GM21529 (cell line): ENCODE measurements around the gene TUB.

Experiments
- ATAC-seq: cut with Tn5 transposase; IDR thresholded peaks from one replicate; pipeline ENCODE4 v1.9.1; 2021; ENCODE audit not compliant: unreplicated experiment

The TUB gene

DNA sequence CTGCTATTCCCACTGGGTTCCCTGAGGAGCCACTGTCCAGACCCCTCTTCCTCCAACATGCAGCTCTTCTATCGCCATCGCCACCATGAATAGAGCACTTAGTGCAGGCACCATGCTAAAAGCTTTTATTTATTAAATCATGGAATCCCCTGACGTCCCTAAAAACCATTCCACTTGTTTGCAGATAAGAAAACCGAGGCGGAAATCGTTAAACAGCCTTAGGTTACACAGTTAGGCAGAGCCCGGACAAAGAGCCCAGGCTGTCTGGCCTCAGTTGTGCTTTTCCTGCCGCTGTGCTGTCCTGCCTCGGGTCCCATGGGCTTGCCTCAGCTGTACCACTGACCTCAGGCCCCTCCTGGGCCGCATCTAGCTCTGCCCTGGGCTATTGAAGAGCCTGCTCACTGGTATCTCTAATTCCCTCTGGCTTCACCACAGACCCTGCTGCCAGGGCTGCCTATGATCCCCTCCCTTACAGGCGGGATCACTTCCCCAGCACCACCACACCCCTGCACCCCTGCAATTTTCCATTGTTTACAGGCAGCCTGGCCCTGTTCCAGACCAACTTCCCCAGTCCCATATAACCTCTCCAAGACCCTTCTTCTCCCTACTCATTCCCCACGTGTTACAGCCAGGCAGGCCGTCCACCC, 13.0 kb upstream of the TUB start:
- ATAC-seq, result no peak

GRCh38 chr11:8068605-8069221, 12.3 kb upstream of the TUB start:
- no peak for ATAC-seq

GRCh38 chr11:8069771-8070170, 11.2 kb upstream of the TUB start:
- ATAC-seq, result no peak

DNA sequence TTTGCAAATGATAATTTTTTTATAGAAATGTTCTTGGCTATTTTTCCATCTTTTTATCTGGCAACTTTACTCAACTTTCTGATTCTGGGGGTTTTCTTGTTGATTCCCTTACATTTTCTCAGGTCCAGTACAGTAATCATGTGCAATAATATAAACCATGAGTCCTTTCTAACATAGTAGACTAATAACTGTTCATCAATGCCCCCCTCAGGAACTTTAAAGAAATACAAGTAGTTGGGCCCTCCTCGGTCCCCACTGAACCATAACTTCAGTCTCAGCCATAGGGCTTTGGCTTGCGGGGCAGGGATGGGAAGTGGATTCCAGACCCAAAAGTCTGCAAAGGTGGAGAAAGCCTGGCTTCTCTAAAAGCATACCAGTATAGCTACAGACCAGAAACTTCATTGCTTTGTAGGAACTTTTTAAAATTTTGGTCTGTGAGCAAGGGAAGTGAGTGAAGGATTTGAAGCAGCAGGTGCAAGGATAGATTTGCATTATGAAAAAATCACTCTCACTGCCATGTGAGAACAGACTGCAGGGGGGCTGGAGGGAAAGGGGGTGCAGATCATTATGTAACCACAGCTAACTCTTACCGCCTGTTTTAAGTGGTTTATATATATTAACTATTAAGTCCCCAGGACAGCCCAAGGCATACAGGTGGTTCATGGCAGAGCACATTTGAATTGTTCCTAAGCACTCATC, 10.4 kb upstream of the TUB start:
- no peak for ATAC-seq

GRCh38 chr11:8071616-8072581, 9.1 kb upstream of the TUB start:
- ATAC-seq, result no peak

- ATAC-seq, result no peak
Measured at GRCh38 chr11:8075119-8075726, 5.8 kb upstream of the TUB start.

DNA sequence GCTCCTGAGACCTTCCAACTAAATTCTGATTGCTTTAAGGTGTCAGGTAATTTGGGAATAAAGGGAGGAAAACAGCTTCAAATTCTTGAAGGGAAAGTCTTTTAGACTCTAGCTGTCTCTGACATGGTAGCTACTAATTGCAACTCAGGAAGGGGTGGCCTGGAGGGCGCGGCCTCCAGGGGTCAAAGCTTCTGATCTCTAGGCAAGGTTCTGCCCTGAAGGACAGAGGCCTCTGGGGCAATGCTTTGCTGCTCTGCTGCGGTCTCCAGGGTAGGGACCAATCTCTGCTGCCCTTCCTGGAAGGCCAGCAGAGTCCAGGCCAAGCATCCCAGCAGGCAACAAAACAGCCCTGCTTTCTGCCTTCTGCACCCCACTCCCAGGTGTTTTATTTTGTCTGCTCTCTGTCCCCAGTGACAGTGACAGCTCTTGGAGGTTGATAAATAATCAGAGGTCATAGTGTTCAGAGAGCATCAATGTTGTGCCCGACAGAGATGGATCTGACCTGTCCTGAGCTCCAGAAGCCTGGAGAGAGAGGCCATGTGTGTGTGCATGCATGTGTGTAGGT, 1.8 kb upstream of the TUB start:
- no peak for ATAC-seq

GRCh38 chr11:8080069-8080670, 841 bp upstream of the TUB start:
- no peak for ATAC-seq

DNA sequence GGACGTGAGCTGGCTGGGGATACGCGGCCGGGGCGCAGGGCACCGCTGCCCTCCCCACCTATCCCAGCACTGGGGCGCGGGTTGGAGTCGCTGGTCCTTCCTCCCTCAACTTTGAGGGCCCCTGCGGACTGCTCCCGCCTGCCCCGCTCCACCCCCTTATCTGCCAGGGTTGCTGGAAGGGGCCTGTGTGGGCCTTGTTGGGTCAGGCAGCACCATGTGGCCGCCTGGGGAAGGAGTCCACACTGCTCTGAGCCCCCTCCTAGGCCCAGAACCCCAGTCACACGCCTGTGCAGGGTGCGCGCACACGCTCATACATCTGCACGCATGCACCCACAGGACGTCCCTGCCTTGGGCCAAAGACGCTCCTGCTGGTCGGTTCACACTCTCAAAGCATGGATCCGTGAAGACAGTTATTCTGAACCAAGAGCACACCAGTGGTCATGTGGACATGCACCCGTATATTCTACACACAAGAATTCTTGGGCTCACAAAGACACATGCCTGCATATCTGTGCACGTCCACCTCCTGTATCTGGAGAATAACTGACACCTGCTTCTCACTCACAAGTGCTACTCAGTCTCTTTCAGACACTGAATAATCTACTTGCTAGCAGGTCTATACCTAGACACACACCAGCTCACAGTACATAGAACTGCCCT, 710 bp downstream of the TUB start:
- no peak for ATAC-seq

GRCh38 chr11:8082391-8083087, 1.5 kb downstream of the TUB start:
- no peak for ATAC-seq

DNA sequence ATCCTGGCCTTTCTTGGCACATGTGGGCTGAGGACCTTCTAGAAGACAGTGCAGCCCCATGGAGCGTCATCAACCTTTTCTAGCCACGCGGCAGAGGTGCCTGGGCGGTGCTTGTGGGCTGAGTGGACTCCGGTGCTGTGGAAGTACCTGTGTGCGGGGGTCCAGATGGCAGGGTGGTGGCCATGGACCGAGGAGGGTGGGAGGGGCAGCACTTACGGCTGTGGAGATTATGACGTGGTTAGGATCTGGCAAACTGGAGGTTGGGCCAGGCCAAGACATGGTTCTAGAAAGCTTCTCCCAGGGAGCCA, 2.0 kb downstream of the TUB start:
- ATAC-seq, result no peak

GRCh38 chr11:8083871-8084281, 2.9 kb downstream of the TUB start:
- ATAC-seq, result no peak

DNA sequence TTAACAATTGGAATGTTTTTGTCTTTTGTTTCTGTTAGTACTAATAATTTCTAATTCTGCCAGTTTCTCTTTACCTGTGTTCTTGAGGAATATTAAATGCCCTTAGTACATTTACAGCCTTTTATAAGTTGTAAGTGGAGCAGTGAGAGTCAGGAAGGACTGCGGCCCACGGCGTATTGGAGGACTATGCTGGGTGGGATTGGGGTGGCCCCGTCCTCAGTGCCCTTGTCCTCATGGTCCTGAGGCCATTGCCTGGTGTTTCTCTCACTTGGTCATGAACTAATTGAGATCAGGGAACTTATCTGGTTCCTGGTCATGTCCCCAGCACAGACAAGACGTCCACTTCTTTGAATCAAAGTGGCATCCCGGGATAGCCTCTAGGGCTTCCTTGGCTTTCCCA, 3.3 kb downstream of the TUB start:
- no peak for ATAC-seq

GRCh38 chr11:8085011-8085645, 4.1 kb downstream of the TUB start:
- no peak for ATAC-seq

DNA sequence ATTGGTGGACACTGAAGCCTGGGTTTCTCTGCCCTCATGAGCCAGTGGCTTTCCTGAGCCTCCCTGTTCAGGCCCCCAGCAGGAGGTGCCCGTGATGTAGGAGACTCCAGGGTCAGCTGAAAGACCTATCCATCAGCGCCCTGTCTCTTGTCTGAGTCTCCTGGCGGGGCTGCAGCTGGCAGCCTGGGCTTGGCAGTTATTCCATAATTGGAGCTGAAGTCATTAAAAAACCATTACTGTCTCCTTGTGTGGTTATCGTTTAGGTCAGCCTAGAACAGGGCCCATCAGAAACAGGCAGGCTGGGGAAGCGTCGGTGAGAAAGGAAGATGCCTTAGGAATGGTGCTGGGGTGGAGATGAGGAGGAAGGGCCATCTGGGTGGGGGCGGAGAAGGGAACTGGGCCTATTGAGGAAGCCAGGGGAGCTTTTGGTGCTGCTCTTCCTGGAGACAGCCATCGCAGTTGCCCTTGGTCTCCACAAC, 5.0 kb downstream of the TUB start:
- ATAC-seq, result no peak

- no peak for ATAC-seq
Measured at GRCh38 chr11:8086571-8086970, 5.6 kb downstream of the TUB start.

- no peak for ATAC-seq
Measured at GRCh38 chr11:8087185-8087584, 6.2 kb downstream of the TUB start.

- no peak for ATAC-seq
Measured at GRCh38 chr11:8087756-8088155, 6.7 kb downstream of the TUB start.
